Articular chondrocyte of knee joint (primary cell): ENCODE measurements around the gene ASH1L. TPM values are rescaled to one million over a fixed set of nuclear protein-coding genes. Genes with fewer than 3 reads are reported as not detected.

Experiments
- small RNA-seq: library from RNA; depleted of rRNA; stranded (forward); fragments of <200 nt; gene quantifications from one replicate; pipeline ENCODE3, GENCODE V24; 2012
- total RNA-seq: library from RNA; depleted of rRNA; stranded (reverse); fragments of >200 nt; gene quantifications from 2 replicates; pipeline ENCODE4 v1.2.3, GENCODE V29; 2012

Gene ASH1L
- 43.9 and 52.9 TPM in 2 replicates for total RNA-seq

DNA sequence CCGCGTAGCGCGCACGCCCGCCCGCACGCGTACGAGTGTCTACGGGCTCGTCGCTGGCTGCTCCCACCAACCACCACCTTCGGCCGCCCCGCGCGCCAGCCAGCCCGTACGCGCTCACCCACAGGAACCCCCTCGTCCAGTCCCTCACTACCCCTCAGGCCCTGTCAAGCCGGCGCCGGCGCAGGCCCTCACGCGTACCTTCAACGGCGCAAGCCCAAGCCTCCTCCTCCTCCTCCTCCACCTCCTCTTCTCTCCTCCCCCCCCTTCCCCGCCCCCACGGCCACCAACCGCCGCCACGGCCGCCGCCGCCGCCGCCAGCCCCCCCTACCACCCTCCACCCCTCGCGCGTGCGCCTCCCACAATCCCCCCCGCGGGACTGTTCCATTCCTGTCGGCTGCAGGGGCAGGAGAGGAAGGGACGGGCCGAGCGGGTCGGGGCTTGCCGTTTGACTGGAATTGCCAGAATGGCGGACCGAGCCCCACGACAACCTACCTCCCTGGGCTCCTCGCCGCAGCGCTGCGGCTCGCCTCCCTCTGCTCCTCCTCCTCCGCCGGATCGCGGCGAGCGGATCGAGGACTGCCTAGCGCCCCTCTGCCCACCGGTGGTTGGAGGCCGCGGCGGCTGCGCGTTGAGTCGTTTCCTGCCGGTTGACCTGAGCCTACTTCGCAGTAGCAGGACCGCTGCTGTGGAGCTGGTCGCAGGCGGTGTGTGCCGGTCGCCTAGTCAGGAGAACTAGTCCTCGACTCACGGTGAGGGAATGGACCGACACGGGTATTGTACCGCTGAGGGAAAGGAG lies at the start of gene ASH1L:
Gene ASH1L, minus strand, starts transcription at position 223 of the 796 bp plus-strand sequence. CDS start 41,284 bp downstream, outside the sequence.

DNA sequence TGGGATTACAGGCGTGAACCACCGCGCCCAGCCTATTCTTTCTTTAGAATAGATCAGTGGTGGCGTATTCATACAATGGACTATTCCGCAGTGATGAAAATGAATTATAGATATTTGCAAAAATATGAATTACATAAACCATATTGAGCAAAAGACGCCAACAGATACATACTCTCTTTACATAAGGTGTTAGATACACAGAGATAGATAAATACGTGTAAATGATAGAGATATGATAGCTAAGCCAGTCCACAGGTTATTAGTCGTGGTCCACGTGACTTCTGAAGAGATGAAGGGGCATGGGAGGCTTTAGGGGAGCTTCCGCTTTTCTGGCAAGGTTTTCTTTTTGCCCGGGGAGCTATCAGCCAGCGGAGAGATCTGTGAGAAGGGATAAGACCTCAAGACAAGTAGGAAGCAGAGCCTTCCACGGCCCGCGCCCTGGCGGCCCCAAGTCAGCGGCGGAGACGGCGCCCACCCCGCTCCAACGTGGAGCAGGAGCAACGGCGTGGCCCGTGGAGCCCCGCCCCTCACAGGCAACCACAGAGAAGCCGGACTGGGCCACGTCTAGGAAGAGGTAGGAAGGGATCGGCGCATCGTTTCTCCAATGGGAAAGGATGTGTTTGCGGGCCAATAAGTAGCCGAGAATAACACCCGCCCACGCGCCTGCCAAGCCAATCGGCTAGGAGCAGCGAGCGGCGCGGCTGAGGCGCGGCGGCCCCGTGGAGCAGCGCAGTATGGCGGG lies 47.1 kb upstream of the ASH1L start, which contains the start of gene MSTO1:
Gene MSTO1, plus strand, starts transcription at position 704 of the 742 bp plus-strand sequence. Its CDS starts 31 bp downstream, at position 735.

GRCh38 chr1:155320661-155321617 lies 241.7 kb downstream of the ASH1L start, which contains the start of gene RUSC1:
Gene RUSC1, plus strand, starts transcription at chr1:155320894. Its CDS starts 880 bp downstream, at chr1:155321774.

DNA sequence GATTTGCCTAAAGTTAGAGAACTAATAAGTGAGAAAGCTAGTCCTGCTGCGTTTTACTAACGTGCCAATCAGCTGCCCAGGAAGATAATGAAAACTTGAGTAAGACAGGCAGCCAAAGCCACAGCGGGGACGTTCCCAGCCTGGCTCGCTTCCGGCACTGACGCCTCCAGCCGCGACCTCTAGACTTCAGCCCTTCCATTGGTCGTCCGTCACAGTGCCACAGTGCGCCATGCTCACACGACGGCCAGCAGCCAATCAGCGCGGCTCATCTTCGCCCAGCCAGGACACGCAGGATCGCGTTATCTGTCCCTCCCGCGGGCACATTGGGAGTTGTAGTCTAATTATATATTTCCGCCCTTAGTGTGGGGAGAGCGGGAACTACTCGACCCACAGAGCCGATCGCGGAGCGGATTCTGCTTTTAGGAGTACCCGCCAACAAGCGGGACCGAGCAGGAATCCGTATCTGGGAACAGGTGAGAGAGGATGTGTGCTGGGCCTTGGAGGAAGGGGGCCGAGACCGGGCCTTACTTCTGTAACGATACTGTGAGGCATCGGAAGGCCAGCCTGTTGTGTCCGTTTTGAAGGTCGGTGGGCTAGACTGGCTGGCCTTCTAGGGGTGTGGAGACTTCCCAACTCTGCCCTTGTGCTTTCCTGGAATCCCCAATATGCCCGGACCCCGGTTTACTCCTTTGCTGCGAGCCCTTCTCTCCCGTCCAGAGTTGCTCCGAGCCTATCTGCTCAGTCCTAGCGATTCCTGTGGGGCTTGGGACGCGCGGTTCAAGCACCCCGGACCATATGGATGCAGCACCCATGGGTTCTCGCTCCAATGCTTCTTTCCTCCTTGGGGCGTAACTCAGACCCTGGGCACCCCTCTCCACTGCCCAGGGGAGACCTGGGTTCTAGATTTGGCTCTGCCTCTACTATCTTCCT lies 253.8 kb downstream of the ASH1L start, which contains the start of gene FDPS:
Gene FDPS, plus strand, starts transcription at position 374 of the 930 bp plus-strand sequence. CDS start 924 bp downstream, outside the sequence.

GRCh38 chr1:155301342-155301841 lies 261.2 kb downstream of the ASH1L start, which contains the start of gene PKLR:
Gene PKLR, minus strand, starts transcription at chr1:155301438. Its CDS starts 43 bp downstream, at chr1:155301395.

Small RNA genes lying within 50 kb of the gene (small RNA-seq; reads per million reads assigned to genes)
- not detected for gene AL353807.4
- gene RNU6-106P: not detected
- not detected for gene RNU6-1297P

Other genes starting within 250 kb of the ASH1L start
- 14.9 and 15.2 TPM in 2 replicates for gene RUSC1, start 241.9 kb downstream of the ASH1L start, total RNA-seq
- gene MSTO1, start 47.4 kb upstream of the ASH1L start, total RNA-seq: 20.5 and 25.2 TPM in 2 replicates
- gene YY1AP1, start 126.0 kb upstream of the ASH1L start, total RNA-seq: 49.3 and 59.6 TPM in 2 replicates
- 70.4 and 86.6 TPM in 2 replicates for gene DAP3, start 126.3 kb upstream of the ASH1L start, total RNA-seq